ENCODE results near the gene STKLD1.
"Not testable (repeated sequence)": the region's sequence is repeated elsewhere in the genome, so short reads cannot be mapped to it uniquely, and the experiment has no call there.

Gene STKLD1

DNA sequence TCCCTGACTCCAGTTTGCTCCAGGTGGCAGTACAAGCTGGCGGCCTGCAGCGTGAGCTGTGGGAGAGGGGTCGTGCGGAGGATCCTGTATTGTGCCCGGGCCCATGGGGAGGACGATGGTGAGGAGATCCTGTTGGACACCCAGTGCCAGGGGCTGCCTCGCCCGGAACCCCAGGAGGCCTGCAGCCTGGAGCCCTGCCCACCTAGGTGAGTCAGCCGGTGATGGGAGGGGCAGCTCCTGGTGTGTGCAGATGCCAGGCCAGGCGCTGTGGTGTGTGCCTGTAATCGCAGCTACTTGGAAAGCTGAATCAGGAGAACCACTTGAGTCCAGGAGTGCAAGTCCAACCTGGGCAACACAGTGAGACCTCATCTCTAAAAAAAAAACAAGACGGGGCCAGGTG, 73.6 kb downstream of the STKLD1 start:
- no peak for DNase-seq

DNA sequence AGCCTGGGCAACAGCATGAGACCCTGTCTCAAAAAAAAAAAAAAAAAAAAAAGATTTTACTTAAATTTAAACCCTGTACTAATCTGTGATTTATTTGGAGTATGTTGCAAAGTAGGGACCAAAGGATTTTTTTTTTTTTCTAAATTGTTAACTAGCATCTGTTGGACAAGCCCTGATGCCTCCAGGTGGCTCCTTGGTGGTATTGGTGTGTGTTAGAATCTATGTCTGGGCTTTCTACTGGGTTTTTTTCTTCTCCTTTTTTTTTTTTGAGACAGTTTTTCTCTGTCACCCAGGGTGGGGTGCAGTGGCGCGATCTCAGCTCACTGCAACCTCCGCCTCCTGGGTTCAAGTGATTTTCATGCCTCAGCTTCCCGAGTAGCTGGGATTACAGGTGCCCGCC, 75.7 kb downstream of the STKLD1 start:
- not testable (repeated sequence) for DNase-seq

DNA sequence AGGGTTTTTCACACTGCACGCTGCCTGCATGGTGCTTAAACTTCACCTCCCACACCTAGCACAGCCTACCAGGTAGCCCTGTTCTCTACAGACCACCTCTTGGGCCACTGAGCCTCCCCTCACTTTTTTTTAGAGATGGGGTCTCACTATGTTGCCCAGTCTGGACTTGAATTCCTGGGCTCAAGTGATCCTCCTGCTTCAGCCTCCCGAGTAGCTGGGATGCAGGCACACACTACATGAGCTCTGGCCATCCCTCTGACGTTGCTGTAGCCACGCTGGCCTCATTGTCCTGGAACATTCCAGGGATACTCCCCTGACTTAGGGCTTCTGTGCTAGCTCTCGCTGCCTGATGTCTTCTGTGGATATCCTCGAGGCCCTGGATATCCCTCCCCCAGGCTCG, 76.4 kb downstream of the STKLD1 start:
- DNase-seq: no peak

DNA sequence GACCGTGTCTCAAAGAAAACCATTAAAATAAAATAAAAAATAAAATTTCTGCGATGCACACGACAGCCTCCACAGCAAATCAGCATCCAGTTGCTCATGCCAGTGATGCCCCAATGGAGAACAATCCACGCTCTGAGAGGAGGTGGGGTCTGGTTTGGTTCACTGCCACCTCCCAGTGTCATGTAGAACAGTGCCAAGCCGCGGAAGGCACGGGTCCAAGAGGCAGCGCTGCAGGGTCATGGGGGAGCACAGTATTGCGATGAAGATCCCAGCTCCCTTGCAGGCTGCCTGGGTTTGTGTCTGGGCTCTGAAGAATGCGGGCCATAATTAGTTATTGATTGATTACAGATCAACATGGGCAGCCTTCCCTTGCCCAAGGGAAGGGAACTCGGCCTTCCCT, 77.5 kb downstream of the STKLD1 start:
- no peak for DNase-seq

DNA sequence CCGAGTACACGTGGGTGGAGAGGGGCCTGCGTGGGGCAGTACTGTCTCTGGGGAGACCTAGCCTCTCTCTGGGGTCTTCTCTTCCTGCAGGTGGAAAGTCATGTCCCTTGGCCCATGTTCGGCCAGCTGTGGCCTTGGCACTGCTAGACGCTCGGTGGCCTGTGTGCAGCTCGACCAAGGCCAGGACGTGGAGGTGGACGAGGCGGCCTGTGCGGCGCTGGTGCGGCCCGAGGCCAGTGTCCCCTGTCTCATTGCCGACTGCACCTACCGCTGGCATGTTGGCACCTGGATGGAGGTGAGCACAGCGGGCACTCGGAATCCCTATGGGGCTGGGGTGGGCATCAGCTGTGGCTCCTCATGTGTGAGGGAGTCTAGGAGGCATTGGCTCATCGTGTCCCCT, 78.2 kb downstream of the STKLD1 start:
- no peak for DNase-seq

DNA sequence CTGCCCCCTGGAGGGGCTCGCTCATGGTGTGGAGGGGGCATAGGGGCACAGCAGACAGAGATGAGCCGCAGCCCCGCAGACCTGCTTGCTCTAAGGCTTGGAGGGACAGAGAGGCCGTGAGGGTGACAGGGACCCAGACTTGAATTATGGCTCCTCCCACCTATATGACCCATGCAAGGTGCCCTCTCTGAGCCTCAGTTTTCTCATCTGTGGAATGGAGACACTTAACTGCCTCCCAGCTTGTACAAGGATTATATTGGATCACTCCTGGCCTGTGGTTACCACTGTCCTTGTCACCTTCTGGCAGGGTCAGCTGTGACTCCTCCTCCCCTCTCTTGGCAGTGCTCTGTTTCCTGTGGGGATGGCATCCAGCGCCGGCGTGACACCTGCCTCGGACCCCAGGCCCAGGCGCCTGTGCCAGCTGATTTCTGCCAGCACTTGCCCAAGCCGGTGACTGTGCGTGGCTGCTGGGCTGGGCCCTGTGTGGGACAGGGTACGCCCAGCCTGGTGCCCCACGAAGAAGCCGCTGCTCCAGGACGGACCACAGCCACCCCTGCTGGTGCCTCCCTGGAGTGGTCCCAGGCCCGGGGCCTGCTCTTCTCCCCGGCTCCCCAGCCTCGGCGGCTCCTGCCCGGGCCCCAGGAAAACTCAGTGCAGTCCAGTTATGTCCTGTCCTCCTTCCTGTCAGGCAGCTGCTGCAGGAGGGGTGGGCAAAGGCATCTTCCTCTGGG, 78.9 kb downstream of the STKLD1 start:
- no peak for DNase-seq

All from activated CD4-positive, alpha-beta T cell treated with anti-CD3 and anti-CD28 coated beads for 1 hour (primary cell).